H54 (cell line): Measurements from ENCODE around the gene SLC38A3.

Experiments used
- DNase-seq: peaks from one replicate; pipeline ENCODE4 v3.0.0; 2011; ENCODE audit warnings: low spot score, mixed read lengths; ENCODE audit not compliant: insufficient read length
- FAIRE-seq: peaks from 3 replicates; lab custom pipeline; 2011; peaks lifted over from hg19 to GRCh38; lab: Jason Lieb, UNC
- POLR2A ChIP-seq: IDR thresholded peaks from 2 replicates; pipeline ENCODE4 v1.6.1; 2011; ENCODE audit warnings: low read depth, mild to moderate bottlenecking, low read length

Gene SLC38A3

GRCh38 chr3:50173685-50174516 lies 31.2 kb upstream of the SLC38A3 start:
- FAIRE-seq (no peak), DNase-seq (no peak)
- TF ChIP-seq POLR2A = no peak

- no peak for TF ChIP-seq POLR2A
- DNase-seq (no peak), FAIRE-seq (no peak)
These were observed 30.6 kb upstream of the SLC38A3 start for GRCh38 chr3:50174517-50174895.

- no peak for TF ChIP-seq POLR2A
- DNase-seq (no peak), FAIRE-seq (no peak)
These were observed 30.0 kb upstream of the SLC38A3 start for GRCh38 chr3:50174947-50175524.

GRCh38 chr3:50177346-50177745 lies 27.7 kb upstream of the SLC38A3 start:
- FAIRE-seq = no peak
- no peak for DNase-seq
- TF ChIP-seq POLR2A = no peak

GRCh38 chr3:50179710-50180109 lies 25.4 kb upstream of the SLC38A3 start:
- DNase-seq (no peak), FAIRE-seq (no peak)
- TF ChIP-seq POLR2A = no peak

- TF ChIP-seq POLR2A = no peak
- FAIRE-seq (no peak), DNase-seq (no peak)
These were observed 23.1 kb upstream of the SLC38A3 start for GRCh38 chr3:50181985-50182384.

GRCh38 chr3:50182533-50183099 lies 22.5 kb upstream of the SLC38A3 start:
- no peak for TF ChIP-seq POLR2A
- DNase-seq (no peak), FAIRE-seq (no peak)

- no peak for TF ChIP-seq POLR2A
- no peak for FAIRE-seq
These were observed 21.3 kb upstream of the SLC38A3 start for GRCh38 chr3:50183755-50184154.

GRCh38 chr3:50184242-50184978 lies 20.7 kb upstream of the SLC38A3 start:
- FAIRE-seq = no peak
- TF ChIP-seq POLR2A = no peak
- no peak for DNase-seq

More at GRCh38 chr3:50183755-50184154, 21.3 kb upstream of the SLC38A3 start:
- DNase-seq = no peak

GRCh38 chr3:50185230-50185629 lies 19.8 kb upstream of the SLC38A3 start:
- TF ChIP-seq POLR2A = no peak
- no peak for FAIRE-seq
- no peak for DNase-seq

- no peak for FAIRE-seq
- no peak for DNase-seq
- TF ChIP-seq POLR2A = no peak
These were observed 19.0 kb upstream of the SLC38A3 start for GRCh38 chr3:50186096-50186495.

- no peak for FAIRE-seq
- no peak for TF ChIP-seq POLR2A
- DNase-seq = no peak
These were observed 17.3 kb upstream of the SLC38A3 start for GRCh38 chr3:50187750-50188149.

GRCh38 chr3:50189274-50189673 lies 15.8 kb upstream of the SLC38A3 start:
- DNase-seq (peak; percentile 79), FAIRE-seq (peak; percentile 27)
- no peak for TF ChIP-seq POLR2A

GRCh38 chr3:50189989-50190388 lies 15.1 kb upstream of the SLC38A3 start:
- TF ChIP-seq POLR2A = no peak
- no peak for DNase-seq
- no peak for FAIRE-seq
